Measurements from ENCODE around the gene RANBP17. TPM values are rescaled to one million over a fixed set of nuclear protein-coding genes. Genes with fewer than 3 reads are reported as not detected.

RANBP17 gene
- total RNA-seq, 1 experiment from 2014 or later: not detected

DNA sequence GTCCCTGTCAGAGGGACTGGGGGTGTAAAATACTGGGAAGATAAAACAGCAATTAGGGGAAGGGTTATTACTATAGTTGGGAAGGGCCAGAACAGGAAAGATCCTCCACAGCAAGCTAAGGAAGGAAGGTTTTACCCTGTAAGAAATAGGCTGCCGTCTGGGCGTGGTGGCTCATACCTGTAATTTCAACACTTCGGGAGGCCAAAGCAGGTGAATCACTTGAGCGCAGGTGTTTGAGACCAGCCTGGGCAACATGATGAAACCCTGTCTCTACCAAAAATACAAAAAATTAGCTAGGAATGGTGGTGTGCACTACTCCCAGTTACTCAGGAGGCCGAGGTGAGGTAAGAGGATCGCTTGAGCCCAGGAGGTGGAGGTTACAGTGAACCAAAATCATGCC, 282.1 kb downstream of the RANBP17 start:
- Histone ChIP-seq H3K4me3 (ENCODE audit: low read depth, low read length, poor library complexity, severe bottlenecking) (no peak overlapping the region), H3K27me3 (replicated peaks; ENCODE audit: insufficient read depth, low read depth, low read length, poor library complexity) (peaks cover 3% of the 10 kb centered on the region), H3K4me1 (ENCODE audit: insufficient read depth, low read length, poor library complexity, severe bottlenecking) (no peaks in the 10 kb centered on the region), H3K36me3 (ENCODE audit: insufficient read depth, low read length, poor library complexity, severe bottlenecking) (no peaks in the 10 kb centered on the region), H3K27ac (ENCODE audit: low read depth, low read length, poor library complexity, severe bottlenecking) (no peak overlapping the region), H3K9me3 (ENCODE audit: low read depth, low read length, poor library complexity, severe bottlenecking) (no peaks in the 10 kb centered on the region)
- ChIA-PET CTCF (no interaction called here), POLR2A (ENCODE audit: low non-redundant PET) (no interaction called here)
- TF ChIP-seq, protein P1, sequence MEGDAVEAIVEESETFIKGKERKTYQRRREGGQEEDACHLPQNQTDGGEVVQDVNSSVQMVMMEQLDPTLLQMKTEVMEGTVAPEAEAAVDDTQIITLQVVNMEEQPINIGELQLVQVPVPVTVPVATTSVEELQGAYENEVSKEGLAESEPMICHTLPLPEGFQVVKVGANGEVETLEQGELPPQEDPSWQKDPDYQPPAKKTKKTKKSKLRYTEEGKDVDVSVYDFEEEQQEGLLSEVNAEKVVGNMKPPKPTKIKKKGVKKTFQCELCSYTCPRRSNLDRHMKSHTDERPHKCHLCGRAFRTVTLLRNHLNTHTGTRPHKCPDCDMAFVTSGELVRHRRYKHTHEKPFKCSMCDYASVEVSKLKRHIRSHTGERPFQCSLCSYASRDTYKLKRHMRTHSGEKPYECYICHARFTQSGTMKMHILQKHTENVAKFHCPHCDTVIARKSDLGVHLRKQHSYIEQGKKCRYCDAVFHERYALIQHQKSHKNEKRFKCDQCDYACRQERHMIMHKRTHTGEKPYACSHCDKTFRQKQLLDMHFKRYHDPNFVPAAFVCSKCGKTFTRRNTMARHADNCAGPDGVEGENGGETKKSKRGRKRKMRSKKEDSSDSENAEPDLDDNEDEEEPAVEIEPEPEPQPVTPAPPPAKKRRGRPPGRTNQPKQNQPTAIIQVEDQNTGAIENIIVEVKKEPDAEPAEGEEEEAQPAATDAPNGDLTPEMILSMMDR (conservative IDR thresholded peaks at IDR 0.05; ENCODE audit: low read depth, low read length): no peak
- no peak for TF ChIP-seq EZH2 (IDR thresholded peaks at IDR 0.05; ENCODE audit: borderline replicate concordance, low read depth, low read length, poor library complexity, severe bottlenecking)
- DNase-seq (ENCODE audit: low spot score): no peak
- BruUV-seq (replicated peaks): no TSS peak
- intact Hi-C loops (cut with micrococcal nuclease; ENCODE audit: unreplicated experiment): no loop called here

DNA sequence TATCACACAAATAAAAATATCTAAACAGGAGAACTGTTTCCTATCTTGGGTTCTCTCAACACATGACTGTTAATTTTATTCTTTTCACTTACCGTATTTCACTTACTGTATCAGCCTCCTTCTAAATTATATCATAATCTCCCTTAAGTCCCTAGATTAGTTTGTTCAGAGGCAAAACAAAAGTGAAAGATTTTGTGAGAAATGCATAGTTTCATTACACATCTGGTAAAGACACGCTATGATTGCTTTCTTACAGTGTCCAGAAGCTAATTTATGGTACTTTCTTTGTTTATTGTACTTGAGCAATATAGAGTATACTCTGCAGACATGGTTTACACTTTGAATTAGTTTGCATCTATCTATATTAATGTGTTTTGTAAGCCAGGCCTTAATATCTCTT, 287.5 kb downstream of the RANBP17 start:
- intact Hi-C loops (cut with micrococcal nuclease; ENCODE audit: unreplicated experiment): no loop called here
- no peak for DNase-seq (ENCODE audit: low spot score)
- no peaks in the 10 kb centered on the region for H3K9me3 ChIP-seq (ENCODE audit: low read depth, low read length, poor library complexity, severe bottlenecking)

DNA sequence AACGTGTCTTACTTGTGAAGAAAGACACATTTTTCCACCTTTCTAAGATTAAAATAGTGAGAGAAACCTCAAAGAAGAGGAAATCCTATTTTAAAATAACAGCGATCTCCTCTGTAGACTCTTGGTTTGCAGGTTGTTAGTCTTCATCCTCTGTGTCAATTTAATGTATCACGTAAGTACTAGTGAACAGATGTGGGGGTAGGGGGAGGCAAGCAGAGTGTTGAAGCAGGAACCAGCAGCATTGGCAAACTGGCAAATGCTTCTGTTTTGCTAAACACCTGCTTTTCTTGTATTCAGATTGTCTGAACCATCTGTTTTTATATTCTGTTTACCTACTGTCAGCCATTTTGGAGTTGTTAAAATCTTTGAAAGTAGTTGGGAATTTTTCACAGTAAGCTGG, 288.0 kb downstream of the RANBP17 start:
- TF ChIP-seq, protein P1 (conservative IDR thresholded peaks at IDR 0.05; ENCODE audit: low read depth, low read length): no peak
- no peak for TF ChIP-seq EZH2 (IDR thresholded peaks at IDR 0.05; ENCODE audit: borderline replicate concordance, low read depth, low read length, poor library complexity, severe bottlenecking)
- H3K4me1 ChIP-seq (ENCODE audit: insufficient read depth, low read length, poor library complexity, severe bottlenecking): no peaks in the 10 kb centered on the region
- no TSS peak for BruUV-seq (replicated peaks)
- H3K9me3 ChIP-seq (ENCODE audit: low read depth, low read length, poor library complexity, severe bottlenecking): no peaks in the 10 kb centered on the region
- peaks cover 10% of the 10 kb centered on the region for H3K27me3 ChIP-seq (replicated peaks; ENCODE audit: insufficient read depth, low read depth, low read length, poor library complexity)
- ChIA-PET CTCF (no interaction called here), POLR2A (ENCODE audit: low non-redundant PET) (no interaction called here)
- DNase-seq (ENCODE audit: low spot score): no peak
- no peak overlapping the region for H3K4me3 ChIP-seq (ENCODE audit: low read depth, low read length, poor library complexity, severe bottlenecking)
- no peaks in the 10 kb centered on the region for H3K36me3 ChIP-seq (ENCODE audit: insufficient read depth, low read length, poor library complexity, severe bottlenecking)
- H3K27ac ChIP-seq (ENCODE audit: low read depth, low read length, poor library complexity, severe bottlenecking): no peak overlapping the region
- intact Hi-C loops (cut with micrococcal nuclease; ENCODE audit: unreplicated experiment): no loop called here

More for the DNA sequence above, 287.5 kb downstream of the RANBP17 start:
- Histone ChIP-seq H3K36me3 (ENCODE audit: insufficient read depth, low read length, poor library complexity, severe bottlenecking) (no peaks in the 10 kb centered on the region), H3K4me3 (ENCODE audit: low read depth, low read length, poor library complexity, severe bottlenecking) (no peak overlapping the region), H3K27ac (ENCODE audit: low read depth, low read length, poor library complexity, severe bottlenecking) (no peak overlapping the region), H3K4me1 (ENCODE audit: insufficient read depth, low read length, poor library complexity, severe bottlenecking) (no peaks in the 10 kb centered on the region), H3K27me3 (replicated peaks; ENCODE audit: insufficient read depth, low read depth, low read length, poor library complexity) (peaks cover 10% of the 10 kb centered on the region)
- TF ChIP-seq EZH2 (IDR thresholded peaks at IDR 0.05; ENCODE audit: borderline replicate concordance, low read depth, low read length, poor library complexity, severe bottlenecking): no peak
- TF ChIP-seq, protein P1 (conservative IDR thresholded peaks at IDR 0.05; ENCODE audit: low read depth, low read length): no peak
- ChIA-PET POLR2A (ENCODE audit: low non-redundant PET) (no interaction called here), CTCF (no interaction called here)
- no TSS peak for BruUV-seq (replicated peaks)

Measured in A673 (cell line).